Measurements from ENCODE around the gene ATF7. TPM values are rescaled to one million over a fixed set of nuclear protein-coding genes. Genes with fewer than 3 reads are reported as not detected.

Gene ATF7
- total RNA-seq, 2 donors from 2014 or later: 22.1 to 24.7 TPM

DNA sequence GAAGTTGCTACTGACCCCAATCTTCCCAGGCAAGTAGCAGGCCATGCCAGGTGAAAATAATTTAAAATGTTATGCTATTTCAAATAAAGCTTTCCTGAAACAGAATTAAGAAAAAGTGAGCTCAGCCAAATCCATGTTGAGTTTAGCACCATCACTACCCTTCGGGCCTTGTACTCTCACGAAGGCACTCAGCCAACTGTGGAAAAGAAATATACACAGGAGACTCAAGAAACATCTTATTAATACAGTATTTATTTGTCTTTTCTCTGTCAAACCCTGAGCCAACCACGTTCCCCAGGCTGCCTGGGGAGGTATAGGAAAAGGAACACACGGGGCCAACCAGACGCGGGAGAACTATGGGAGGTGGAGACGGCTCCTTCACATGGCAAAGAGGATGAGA lies 38.8 kb upstream of the ATF7 start:
- H3K36me3 ChIP-seq: peaks cover 67% of the 10 kb centered on the region
- H3K4me3 ChIP-seq: no peak overlapping the region
- no peak for TF ChIP-seq CTCF (IDR thresholded peaks at IDR 0.05)
- no peaks in the 10 kb centered on the region for H3K9me3 ChIP-seq
- H3K27me3 ChIP-seq: no peaks in the 10 kb centered on the region
- H3K27ac ChIP-seq: no peak overlapping the region
- peaks cover 0 to 19% of the 10 kb centered on the region in 2 donors for H3K4me1 ChIP-seq
- DNase-seq (ENCODE audit: low spot score): no peak

GRCh38 chr12:53664191-53664590 lies 38.0 kb upstream of the ATF7 start:
- no peak for DNase-seq (ENCODE audit: low spot score)
- Histone ChIP-seq H3K36me3 (peaks cover 59% of the 10 kb centered on the region), H3K4me3 (no peak overlapping the region), H3K4me1 (peaks cover 0 to 23% of the 10 kb centered on the region in 2 donors), H3K9me3 (no peaks in the 10 kb centered on the region), H3K27me3 (no peaks in the 10 kb centered on the region), H3K27ac (no peak overlapping the region)
- no peak for TF ChIP-seq CTCF (IDR thresholded peaks at IDR 0.05)

- DNase-seq (ENCODE audit: low spot score): no peak
- Histone ChIP-seq H3K27ac (peak overlapping the region; percentile 82 to 89), H3K4me1 (peaks cover 0 to 34% of the 10 kb centered on the region in 2 donors), H3K4me3 (no peak overlapping the region), H3K36me3 (peaks cover 20% of the 10 kb centered on the region), H3K27me3 (no peaks in the 10 kb centered on the region), H3K9me3 (no peaks in the 10 kb centered on the region)
- no peak for TF ChIP-seq CTCF (IDR thresholded peaks at IDR 0.05)
Measured at GRCh38 chr12:53660041-53660440, 33.9 kb upstream of the ATF7 start.

GRCh38 chr12:53659571-53659981 lies 33.4 kb upstream of the ATF7 start:
- TF ChIP-seq CTCF (IDR thresholded peaks at IDR 0.05): no peak
- peaks cover 15% of the 10 kb centered on the region for H3K36me3 ChIP-seq
- peak overlapping the region in 1 of 2 donors; percentile 3 for H3K4me3 ChIP-seq
- H3K27me3 ChIP-seq: no peaks in the 10 kb centered on the region
- no peak for DNase-seq (ENCODE audit: low spot score)
- peaks cover 0 to 34% of the 10 kb centered on the region in 2 donors for H3K4me1 ChIP-seq
- H3K9me3 ChIP-seq: no peaks in the 10 kb centered on the region
- H3K27ac ChIP-seq: peak overlapping the region; percentile 82 to 89

DNA sequence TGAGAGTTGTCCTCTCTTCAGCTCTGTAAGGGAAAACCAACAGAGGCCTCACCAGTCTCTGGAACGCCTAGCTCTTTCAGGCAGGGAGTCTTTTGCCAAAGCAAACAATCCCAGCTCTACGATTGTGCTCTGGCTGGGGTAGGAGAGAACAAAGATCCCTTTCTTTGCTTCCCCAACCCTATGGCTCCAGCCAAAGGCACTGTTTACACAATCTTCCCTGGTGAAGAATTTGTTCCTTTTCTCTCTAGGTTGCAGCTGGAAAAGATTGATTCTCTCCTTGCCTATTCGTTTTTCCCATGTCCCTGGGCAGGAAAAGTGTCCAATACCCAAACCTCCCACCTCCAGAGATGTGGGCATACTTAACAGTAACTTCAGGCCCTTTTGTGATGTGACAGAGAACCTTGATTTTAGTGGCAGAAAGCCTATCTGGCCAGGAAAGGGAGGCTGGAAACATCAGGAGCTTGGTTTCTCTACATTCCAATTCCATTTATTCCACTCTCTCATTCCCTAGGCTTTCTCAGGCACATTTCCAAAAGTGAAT lies 32.9 kb upstream of the ATF7 start:
- peaks cover 0 to 34% of the 10 kb centered on the region in 2 donors for H3K4me1 ChIP-seq
- H3K4me3 ChIP-seq: peak overlapping the region in 1 of 2 donors; percentile 3
- H3K9me3 ChIP-seq: no peaks in the 10 kb centered on the region
- TF ChIP-seq CTCF (IDR thresholded peaks at IDR 0.05): no peak
- H3K27me3 ChIP-seq: no peaks in the 10 kb centered on the region
- H3K27ac ChIP-seq: peak overlapping the region; percentile 82 to 89
- H3K36me3 ChIP-seq: peaks cover 10% of the 10 kb centered on the region
- peak; percentile 82 for DNase-seq (ENCODE audit: low spot score)

- peaks cover 0 to 34% of the 10 kb centered on the region in 2 donors for H3K4me1 ChIP-seq
- no peak overlapping the region for H3K4me3 ChIP-seq
- H3K9me3 ChIP-seq: no peaks in the 10 kb centered on the region
- no peaks in the 10 kb centered on the region for H3K36me3 ChIP-seq
- peak overlapping the region; percentile 13 to 89 for H3K27ac ChIP-seq
- TF ChIP-seq CTCF (IDR thresholded peaks at IDR 0.05): no peak
- H3K27me3 ChIP-seq: no peaks in the 10 kb centered on the region
- no peak for DNase-seq (ENCODE audit: low spot score)
Measured at GRCh38 chr12:53657041-53657440, 30.9 kb upstream of the ATF7 start.

All from right atrium auricular region (tissue), 2 donors.